HG03039 (cell line): Measurements from ENCODE around the gene CFAP73.

Experiments used
- ATAC-seq: cut with Tn5 transposase; IDR thresholded peaks from one replicate; pipeline ENCODE4 v1.9.1; 2021; ENCODE audit warnings: mild to moderate bottlenecking, moderate library complexity; ENCODE audit not compliant: unreplicated experiment

The CFAP73 gene

DNA sequence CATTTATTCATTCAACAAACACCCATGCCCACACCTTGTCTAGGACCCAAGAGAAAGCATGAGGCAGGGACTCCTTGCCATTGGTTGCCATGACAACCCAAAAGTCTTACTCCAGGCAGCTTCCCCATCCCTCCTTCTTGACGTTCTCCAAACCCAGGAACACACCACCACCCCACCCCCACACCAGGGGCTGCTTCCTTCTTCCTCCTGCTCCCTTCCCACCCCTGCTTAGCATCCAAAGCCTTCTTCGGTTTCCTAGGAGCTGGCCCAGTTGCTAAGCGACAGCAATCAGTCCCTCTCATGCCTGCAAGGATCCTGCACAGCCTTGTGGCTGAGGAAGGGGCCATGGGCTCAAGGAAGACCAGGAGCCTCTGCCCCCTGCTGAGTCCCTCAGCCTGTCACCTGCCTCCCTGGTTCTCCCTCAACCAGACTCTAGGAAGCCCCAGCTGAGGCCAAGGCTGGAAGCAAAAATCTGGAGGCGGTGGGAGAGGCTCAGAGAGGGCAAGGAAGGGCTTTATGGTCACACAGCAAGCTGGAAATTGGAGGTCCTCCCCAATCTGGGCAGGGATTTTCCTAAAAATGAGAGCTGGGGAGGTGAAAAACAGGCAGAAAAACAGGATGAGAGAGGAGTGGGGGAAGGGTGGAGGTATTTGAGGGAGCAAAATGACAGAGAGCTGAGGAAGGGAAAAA lies 29.4 kb upstream of the CFAP73 start:
- no peak for ATAC-seq

- no peak for ATAC-seq
Observed at GRCh38 chr12:113120670-113121370, 28.7 kb upstream of the CFAP73 start.

DNA sequence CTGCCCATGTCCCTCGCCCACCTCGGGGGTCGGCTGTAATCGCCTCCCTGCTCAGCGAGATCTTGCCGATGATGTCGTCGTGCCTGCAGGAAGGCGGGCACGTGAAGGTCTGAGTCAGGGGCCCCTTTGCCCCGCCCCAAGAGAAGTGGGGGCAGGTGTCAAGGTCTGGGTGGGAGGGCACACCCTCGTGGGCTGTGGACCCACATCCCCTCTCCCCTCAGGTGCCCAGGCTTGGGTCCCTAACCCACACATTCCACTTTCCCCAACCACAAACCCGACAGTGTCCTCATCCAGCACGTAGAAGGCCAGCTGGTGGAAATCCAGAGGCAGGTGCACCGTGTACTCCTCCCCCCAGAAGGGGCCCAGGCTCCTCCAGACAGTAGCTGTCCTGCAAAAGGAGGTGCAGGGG lies 21.7 kb upstream of the CFAP73 start:
- no peak for ATAC-seq

GRCh38 chr12:113128802-113129663 lies 20.5 kb upstream of the CFAP73 start:
- no peak for ATAC-seq

DNA sequence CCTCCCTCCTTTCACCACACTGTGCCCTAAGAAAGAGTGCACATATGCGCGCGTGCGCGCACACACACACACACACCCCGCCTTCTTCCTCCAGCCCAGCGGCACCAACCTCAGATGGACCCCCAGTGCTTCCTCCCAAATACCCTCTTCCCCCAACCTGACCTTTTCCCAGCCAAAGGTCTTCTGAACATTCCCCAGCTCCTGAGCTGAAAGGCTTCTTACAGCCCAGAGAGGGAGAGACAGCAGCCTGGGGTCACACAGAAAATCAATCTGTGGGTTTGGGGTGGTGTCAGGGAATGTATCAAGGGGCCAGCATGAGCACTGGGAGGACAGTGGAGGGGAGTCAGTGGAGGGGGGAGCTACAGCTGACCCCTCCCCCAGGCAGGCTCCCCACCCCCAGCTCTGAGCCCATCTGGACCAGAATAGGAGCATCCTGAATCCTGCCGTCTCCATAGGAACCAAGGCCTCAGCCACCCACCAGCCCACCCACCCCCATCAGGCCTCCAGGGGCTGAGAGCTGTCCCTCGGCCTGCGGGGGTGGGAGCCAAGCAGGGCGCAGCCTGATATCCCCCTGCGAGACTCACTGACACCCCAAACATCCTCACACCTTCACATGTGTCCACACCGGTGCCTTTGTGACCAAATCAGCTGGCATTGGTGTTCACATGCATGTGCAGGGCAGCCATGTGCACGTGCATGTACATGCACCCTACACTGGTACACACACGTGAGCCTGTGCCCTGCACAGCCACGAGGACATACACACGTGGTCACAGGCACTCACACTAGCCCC lies 19.7 kb upstream of the CFAP73 start:
- no peak for ATAC-seq

- ATAC-seq = no peak
Observed at GRCh38 chr12:113130457-113131135, 18.9 kb upstream of the CFAP73 start.

DNA sequence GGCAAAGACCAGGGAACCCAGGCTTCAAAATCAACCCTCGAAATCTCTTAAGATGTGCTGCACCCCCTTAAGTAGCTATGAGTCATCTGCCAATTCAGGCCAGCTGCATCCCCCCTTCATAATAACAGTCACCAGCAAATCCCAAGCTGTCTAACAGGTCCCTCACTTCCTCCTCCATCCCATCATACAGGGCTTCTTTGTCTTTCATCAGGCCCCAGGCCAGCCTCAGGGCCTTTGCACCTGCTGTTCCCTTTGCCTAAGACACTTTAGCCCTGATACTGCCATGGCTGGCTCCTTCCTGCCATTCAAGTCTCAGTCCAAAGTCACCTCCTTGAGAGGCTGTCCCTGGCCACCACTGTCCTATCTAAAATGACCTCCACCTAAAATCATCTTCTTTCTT lies 18.0 kb upstream of the CFAP73 start:
- ATAC-seq = no peak

DNA sequence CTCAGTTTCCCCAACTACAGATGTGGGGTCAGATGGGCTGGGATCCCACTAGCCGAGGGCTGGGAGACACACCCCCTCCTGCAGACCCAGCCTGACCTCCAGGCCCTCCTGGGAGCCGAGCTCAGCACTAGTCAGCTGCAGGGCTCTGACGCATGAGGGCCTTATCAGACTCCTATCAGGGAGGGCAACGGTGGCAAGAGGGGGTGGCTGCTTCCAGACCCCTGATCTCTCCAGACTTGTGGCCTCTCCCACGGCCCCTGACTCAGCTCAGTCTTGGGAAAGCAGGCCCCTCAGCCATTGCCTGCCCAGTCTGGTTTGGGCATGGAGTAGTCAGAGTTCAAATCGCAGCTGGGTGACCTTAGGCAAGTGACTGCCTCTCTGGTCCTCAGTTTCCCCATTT lies 16.5 kb upstream of the CFAP73 start:
- no peak for ATAC-seq

DNA sequence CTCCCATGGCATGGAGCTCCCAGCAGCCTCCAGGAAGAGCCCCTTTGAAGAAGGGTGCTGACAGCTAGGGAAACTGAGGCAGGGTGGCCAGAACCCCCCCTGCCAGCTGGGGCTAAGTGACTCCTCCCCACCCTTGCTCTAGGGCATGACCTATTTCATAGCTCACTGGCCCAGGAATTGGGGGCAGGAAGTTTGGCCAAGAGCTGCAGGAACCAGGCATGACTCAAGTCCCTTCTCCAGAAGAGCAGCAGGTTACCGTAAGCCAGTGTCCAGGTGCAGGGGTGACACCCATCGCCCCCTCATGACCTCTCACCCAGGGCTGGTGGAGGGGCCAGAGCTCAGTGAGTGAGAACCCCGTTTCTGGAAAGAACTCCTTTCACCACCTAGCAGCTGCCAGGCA lies 15.9 kb upstream of the CFAP73 start:
- no peak for ATAC-seq

DNA sequence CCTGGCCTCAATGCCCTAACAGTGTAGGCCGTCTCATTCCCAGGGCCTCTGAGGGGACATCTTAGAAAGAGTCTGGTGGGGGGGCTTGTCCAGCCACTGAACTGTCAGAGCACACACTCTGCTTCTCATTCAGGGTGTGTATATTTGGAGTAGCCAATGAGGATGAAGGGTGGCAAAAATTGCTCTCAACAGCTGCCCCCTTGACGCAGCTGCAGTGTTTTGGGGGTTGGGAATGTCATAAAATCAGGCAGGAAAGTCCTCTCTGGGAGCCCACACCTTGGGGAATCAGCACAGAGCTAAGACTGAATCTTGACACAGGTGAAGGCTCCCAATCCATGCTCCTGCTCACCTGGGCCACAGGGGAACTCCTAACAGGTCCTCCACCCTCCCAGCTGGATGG lies 15.5 kb upstream of the CFAP73 start:
- no peak for ATAC-seq

DNA sequence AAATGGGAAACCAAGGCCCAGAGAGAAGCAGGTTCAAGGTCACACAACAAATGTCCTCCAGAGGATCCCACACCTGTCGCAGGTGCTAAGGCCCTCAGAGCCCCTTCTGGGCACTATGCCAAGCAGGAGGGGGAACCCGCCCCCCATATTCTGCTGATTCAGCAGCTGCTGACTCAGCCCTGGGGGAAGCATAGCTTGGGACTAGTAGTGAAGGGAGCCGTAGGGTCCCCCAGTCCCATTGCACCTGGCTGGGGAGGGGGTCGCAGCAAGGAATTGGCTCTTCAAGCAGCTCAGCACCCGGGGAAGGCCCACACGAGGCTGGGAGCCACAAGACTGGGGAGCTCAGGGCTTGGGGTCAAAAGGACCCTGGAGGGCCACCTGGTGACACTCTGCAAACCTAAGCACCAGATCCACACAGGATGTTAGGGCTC lies 15.0 kb upstream of the CFAP73 start:
- ATAC-seq = no peak

DNA sequence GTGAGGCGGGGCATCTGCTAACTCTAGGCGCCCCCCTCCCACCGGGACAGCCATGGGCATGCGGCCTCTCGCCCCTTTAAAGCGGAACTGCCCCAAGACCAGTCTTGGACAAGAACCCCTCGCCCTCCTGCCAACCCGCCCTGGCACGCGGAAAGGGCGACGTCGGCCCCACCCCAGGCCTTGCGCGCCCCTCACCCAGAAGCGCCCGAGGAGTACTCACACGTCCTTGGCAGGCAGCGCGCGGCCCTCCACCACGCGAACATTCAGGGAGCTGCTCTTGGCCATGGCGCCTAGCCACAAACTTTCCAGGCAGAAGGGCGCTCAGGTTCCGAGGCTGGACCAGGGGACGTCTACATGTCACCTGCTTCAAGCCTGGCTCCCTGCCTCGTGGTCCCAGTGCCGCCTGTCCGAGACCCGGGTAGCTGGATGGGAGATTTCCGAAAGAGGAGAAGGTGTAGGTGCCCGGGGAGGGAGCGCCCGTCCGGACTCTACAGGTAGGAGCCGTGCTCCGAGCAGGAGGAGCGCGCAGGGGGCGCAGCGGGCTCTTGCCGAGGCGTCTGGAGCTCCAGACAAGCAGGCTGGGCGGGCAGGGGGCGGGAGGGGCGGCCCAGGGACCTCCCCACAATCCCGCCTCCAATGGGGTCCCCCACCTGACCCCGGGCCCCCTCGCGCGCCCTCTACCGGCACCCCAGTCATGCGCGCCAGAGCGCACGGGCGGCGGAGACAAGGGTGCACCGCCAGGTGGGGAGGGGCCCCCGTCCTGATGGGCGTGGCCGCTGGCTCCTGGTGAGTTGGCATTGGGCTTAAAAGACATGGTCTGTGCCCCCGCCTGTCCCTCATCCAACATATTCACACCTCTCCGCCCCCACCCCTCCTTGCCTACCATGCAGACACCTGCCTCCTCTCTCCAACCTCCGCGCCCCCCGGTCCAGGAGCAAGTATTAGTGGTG lies 14.1 kb upstream of the CFAP73 start, which contains the start of gene RASAL1:
Gene RASAL1 (minus strand): TSS at position 584 of the 950 bp plus-strand sequence. CDS start 299 bp downstream, at position 285.
- ATAC-seq = no peak

- no peak for ATAC-seq
Observed at GRCh38 chr12:113136128-113136989, 13.2 kb upstream of the CFAP73 start.

- no peak for ATAC-seq
Observed at GRCh38 chr12:113136990-113137511, 12.5 kb upstream of the CFAP73 start.

- ATAC-seq = no peak
Observed at GRCh38 chr12:113137861-113138783, 11.4 kb upstream of the CFAP73 start.

DNA sequence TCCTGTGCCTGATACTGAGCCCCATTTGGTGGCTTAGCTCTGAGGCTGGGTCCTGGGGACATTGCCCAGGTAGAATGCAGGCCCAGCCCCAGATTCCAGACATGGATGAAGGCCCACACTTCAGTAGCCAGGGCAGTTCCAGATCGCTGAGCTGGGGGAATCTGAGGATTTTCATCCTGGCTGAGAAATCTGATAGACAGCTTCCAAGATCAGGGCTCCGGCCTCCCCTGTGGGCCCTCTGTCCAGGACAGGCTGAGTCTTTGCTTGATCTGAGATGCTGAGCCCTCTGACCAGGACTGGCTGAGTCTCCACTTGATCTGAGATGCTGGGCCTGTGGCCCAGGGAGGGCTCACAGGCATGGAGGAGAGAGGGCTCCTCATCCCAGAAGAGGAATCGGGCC lies 10.7 kb upstream of the CFAP73 start:
- no peak for ATAC-seq

GRCh38 chr12:113140706-113141105 lies 8.8 kb upstream of the CFAP73 start:
- ATAC-seq = no peak
